ENCODE results near the gene SPTBN1.

SPTBN1 gene

DNA sequence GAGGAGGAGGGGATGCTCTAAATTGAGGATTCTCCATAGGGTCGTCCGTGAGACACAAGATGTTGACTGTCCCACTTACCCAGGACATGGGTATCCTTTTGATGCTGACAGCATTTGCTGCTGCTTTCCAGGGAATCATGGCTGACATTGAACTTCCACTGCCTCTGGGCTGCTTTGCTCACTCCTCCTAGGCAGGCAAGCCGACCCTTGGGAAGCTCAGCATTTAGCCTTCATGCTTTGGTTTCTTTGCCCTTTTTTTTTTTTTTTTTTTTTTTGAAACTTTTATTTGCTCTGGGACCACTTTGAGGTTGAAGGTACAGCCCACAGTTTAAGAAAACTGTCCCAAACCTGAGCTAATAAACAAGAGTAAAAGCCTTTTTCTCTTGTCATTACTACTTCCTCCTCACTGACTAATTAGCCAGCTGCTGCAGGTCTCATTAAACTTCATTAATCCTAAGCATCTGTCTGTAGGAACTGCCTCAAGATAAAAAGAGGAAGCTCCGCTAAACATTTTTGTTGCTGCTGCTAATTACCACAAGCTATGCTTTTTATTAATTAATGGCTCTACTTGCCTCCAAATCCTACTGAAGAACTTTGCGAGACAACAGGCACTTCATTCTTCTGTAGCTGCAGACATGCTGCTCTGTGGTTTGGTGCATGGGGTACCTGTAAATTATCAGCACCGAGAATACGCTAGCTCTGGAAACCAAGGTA, 125.4 kb downstream of the SPTBN1 start:
- peak; percentile 82 for DNase-seq (ENCODE audit: low read depth)
- TF ChIP-seq POLR2A (IDR thresholded peaks at IDR 0.05; ENCODE audit: extremely low read depth, insufficient read length) (no peak), MYC (IDR thresholded peaks at IDR 0.05; ENCODE audit: low read depth, low read length) (peak; percentile 51; the same call in 1 of the 2 replicates)
- TF ChIP-seq, protein P1, sequence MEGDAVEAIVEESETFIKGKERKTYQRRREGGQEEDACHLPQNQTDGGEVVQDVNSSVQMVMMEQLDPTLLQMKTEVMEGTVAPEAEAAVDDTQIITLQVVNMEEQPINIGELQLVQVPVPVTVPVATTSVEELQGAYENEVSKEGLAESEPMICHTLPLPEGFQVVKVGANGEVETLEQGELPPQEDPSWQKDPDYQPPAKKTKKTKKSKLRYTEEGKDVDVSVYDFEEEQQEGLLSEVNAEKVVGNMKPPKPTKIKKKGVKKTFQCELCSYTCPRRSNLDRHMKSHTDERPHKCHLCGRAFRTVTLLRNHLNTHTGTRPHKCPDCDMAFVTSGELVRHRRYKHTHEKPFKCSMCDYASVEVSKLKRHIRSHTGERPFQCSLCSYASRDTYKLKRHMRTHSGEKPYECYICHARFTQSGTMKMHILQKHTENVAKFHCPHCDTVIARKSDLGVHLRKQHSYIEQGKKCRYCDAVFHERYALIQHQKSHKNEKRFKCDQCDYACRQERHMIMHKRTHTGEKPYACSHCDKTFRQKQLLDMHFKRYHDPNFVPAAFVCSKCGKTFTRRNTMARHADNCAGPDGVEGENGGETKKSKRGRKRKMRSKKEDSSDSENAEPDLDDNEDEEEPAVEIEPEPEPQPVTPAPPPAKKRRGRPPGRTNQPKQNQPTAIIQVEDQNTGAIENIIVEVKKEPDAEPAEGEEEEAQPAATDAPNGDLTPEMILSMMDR (IDR thresholded peaks at IDR 0.05; ENCODE audit: low read depth, low read length) = no peak
- TF ChIP-seq, protein P2, sequence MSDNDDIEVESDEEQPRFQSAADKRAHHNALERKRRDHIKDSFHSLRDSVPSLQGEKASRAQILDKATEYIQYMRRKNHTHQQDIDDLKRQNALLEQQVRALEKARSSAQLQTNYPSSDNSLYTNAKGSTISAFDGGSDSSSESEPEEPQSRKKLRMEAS (IDR thresholded peaks at IDR 0.05; ENCODE audit: low read depth, low read length) = peak; percentile 15; the same call in 1 of the 2 replicates
- H3K4me3 ChIP-seq (ENCODE audit: low read depth, low read length) = no peak overlapping the region

DNA sequence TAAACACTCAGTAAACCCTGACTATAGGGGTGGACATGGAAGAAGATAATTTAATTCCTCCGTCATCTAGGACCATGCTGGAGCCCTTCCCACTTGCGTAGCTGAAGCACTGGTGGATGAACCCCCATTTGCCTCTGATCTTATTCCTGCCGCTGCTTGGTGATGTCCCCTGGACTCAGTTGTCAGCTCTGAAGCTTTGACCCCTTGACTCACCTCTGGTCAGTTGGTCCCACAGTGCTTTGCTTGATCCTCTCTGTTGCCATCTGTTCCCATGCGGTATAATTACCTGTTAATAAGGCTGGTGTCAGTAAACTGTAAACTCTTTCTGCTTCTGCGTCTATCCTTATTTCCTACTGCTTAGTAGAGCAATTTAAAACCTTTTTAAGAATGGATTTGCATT, 126.9 kb downstream of the SPTBN1 start:
- TF ChIP-seq, protein P1 (IDR thresholded peaks at IDR 0.05; ENCODE audit: low read depth, low read length) = no peak

DNA sequence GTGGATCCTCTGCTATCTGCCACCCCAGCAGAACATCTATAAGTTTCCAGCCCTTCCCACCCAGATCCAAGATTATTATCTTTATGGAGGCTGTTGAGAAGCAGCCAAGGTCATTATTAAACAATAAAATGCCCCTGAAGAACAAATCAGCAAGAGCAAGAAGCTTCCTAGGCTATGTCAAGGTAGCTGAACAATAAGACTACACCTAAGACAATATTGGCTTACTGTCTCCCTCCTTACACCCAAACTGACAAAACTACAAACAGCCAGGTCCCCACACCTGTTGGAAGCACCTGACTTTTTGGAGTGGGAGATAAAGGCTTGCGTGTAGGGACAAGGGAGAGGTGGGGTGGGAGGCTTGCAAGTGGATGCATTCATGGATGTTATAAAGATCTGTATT, 128.5 kb downstream of the SPTBN1 start:
- H3K4me3 ChIP-seq (ENCODE audit: low read depth, low read length) = no peak overlapping the region
- TF ChIP-seq POLR2A (IDR thresholded peaks at IDR 0.05; ENCODE audit: extremely low read depth, insufficient read length) (no peak), MYC (IDR thresholded peaks at IDR 0.05; ENCODE audit: low read depth, low read length) (no peak)
- TF ChIP-seq, protein P1 (IDR thresholded peaks at IDR 0.05; ENCODE audit: low read depth, low read length) = no peak
- DNase-seq (ENCODE audit: low read depth) = no peak

More for the DNA sequence above, 126.9 kb downstream of the SPTBN1 start:
- no peak overlapping the region for H3K4me3 ChIP-seq (ENCODE audit: low read depth, low read length)
- no peak for DNase-seq (ENCODE audit: low read depth)

DNA sequence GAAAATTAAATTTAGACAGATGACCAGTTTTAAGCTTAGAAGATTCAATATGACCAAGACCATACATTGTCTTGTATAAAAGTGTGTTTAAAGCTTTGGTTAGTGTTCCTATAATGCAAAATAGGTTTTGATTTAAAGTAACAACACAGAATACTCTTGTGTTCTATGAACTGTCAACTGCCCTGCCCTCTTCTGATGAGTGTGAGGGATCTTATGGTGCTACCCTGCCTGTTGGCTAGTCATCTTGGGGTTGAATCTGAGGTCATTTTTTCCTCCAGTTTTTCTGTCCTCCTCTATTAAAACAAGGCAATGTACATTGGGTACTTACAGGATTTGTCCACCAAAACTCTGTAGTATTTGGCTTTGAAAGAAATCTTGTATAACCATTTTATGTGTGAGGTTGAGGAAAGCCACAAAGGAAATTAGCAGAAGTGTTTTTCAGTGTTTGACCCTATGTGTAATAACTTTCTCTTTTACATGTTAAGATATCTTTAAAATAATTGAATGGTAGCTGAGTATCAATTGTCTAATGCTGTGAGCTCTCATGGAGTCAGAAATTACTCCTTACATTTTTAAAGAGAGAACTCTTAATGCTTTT, 129.1 kb downstream of the SPTBN1 start:
- no peak for DNase-seq (ENCODE audit: low read depth)
- H3K4me3 ChIP-seq (ENCODE audit: low read depth, low read length) = no peak overlapping the region
- no peak for TF ChIP-seq MYC (IDR thresholded peaks at IDR 0.05; ENCODE audit: low read depth, low read length)
- TF ChIP-seq, protein P1 (IDR thresholded peaks at IDR 0.05; ENCODE audit: low read depth, low read length) = no peak
- TF ChIP-seq POLR2A (IDR thresholded peaks at IDR 0.05; ENCODE audit: extremely low read depth, insufficient read length) = no peak
- TF ChIP-seq, protein P2 (IDR thresholded peaks at IDR 0.05; ENCODE audit: low read depth, low read length) = no peak

DNA sequence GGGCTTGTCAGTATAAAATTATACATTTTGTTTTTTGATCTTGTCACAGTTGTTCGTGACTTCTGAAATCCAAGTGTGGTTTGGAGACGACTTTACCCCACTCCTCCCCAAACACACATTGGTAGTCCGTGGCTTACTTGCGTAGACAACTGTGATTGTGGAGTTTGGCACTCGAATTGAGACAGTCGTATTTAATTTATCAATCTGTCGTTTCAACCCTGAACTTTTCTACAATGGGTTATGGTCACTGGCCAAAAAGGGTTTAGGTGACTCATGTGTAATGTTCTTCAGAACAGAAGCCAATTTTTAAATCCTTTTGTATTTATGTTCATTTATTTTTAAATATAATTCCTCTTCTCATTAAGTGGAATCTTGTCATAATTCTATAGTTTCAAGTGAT, 129.9 kb downstream of the SPTBN1 start:
- no peak overlapping the region for H3K4me3 ChIP-seq (ENCODE audit: low read depth, low read length)
- TF ChIP-seq POLR2A (IDR thresholded peaks at IDR 0.05; ENCODE audit: extremely low read depth, insufficient read length) = no peak
- TF ChIP-seq, protein P1 (IDR thresholded peaks at IDR 0.05; ENCODE audit: low read depth, low read length) = no peak
- DNase-seq (ENCODE audit: low read depth) = no peak

DNA sequence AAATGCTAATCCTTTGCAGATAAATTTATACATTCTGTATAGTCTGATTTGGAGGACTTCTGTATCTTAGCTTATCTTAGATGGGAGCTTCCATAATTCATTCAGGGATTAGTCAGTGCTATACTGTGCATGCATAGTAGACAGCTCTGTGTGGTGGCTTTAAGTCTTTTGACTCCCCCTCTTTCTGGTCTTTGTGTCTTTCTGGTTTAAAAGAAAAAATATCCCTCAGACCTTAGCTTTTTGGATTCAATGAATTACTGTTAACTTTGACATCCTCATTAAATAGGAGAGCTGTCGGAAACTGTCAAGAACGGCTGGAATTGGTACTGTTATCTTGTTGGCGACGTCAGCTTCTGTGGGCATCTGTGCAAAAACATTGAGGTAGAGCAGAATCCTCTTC, 130.4 kb downstream of the SPTBN1 start:
- TF ChIP-seq, protein P2 (IDR thresholded peaks at IDR 0.05; ENCODE audit: low read depth, low read length) = no peak
- no peak for TF ChIP-seq POLR2A (IDR thresholded peaks at IDR 0.05; ENCODE audit: extremely low read depth, insufficient read length)
- no peak for TF ChIP-seq MYC (IDR thresholded peaks at IDR 0.05; ENCODE audit: low read depth, low read length)
- TF ChIP-seq, protein P1 (IDR thresholded peaks at IDR 0.05; ENCODE audit: low read depth, low read length) = no peak
- no peak for DNase-seq (ENCODE audit: low read depth)
- H3K4me3 ChIP-seq (ENCODE audit: low read depth, low read length) = no peak overlapping the region
